ENCODE data around the gene CHCHD3. TPM values are rescaled to one million over a fixed set of nuclear protein-coding genes. Genes with fewer than 3 reads are reported as not detected.

CHCHD3 gene
- total RNA-seq, 6 experiments from 2014 or later: 51.3 to 70.0 (median 65.7) TPM

- Mint-ChIP-seq H3K36me3 (ENCODE audit: low read depth) (no peaks in the 10 kb centered on the region), H3K27ac (no peak overlapping the region), H3K27me3 (ENCODE audit: insufficient read depth) (peaks cover 32% of the 10 kb centered on the region), H3K4me3 (no peak overlapping the region), H3K4me1 (ENCODE audit: low read depth) (no peaks in the 10 kb centered on the region), H3K9me3 (no peaks in the 10 kb centered on the region)
- no peak for DNase-seq
- TF ChIP-seq CTCF (IDR thresholded peaks at IDR 0.05): no peak
Measured at GRCh38 chr7:133119067-133119466, 37.2 kb upstream of the CHCHD3 start.

GRCh38 chr7:133118261-133118660 lies 36.4 kb upstream of the CHCHD3 start:
- H3K27me3 Mint-ChIP-seq (ENCODE audit: insufficient read depth): peaks cover 35% of the 10 kb centered on the region
- H3K36me3 Mint-ChIP-seq (ENCODE audit: low read depth): no peaks in the 10 kb centered on the region
- no peak for DNase-seq
- TF ChIP-seq CTCF (IDR thresholded peaks at IDR 0.05): no peak
- H3K9me3 Mint-ChIP-seq: no peaks in the 10 kb centered on the region
- H3K4me1 Mint-ChIP-seq (ENCODE audit: low read depth): no peaks in the 10 kb centered on the region
- H3K27ac Mint-ChIP-seq: no peak overlapping the region
- no peak overlapping the region for H3K4me3 Mint-ChIP-seq

- no peak overlapping the region for H3K27ac Mint-ChIP-seq
- H3K9me3 Mint-ChIP-seq: no peaks in the 10 kb centered on the region
- H3K36me3 Mint-ChIP-seq (ENCODE audit: low read depth): no peaks in the 10 kb centered on the region
- no peaks in the 10 kb centered on the region for H3K4me1 Mint-ChIP-seq (ENCODE audit: low read depth)
- no peak overlapping the region for H3K4me3 Mint-ChIP-seq
- DNase-seq: no peak
- TF ChIP-seq CTCF (IDR thresholded peaks at IDR 0.05): no peak
- peaks cover 39% of the 10 kb centered on the region for H3K27me3 Mint-ChIP-seq (ENCODE audit: insufficient read depth)
Measured at GRCh38 chr7:133117452-133117851, 35.6 kb upstream of the CHCHD3 start.

GRCh38 chr7:133115596-133115995 lies 33.7 kb upstream of the CHCHD3 start:
- DNase-seq: no peak
- Mint-ChIP-seq H3K36me3 (ENCODE audit: low read depth) (no peaks in the 10 kb centered on the region), H3K27me3 (ENCODE audit: insufficient read depth) (peaks cover 42% of the 10 kb centered on the region), H3K4me1 (ENCODE audit: low read depth) (no peaks in the 10 kb centered on the region), H3K27ac (no peak overlapping the region), H3K9me3 (no peaks in the 10 kb centered on the region), H3K4me3 (no peak overlapping the region)
- TF ChIP-seq CTCF (IDR thresholded peaks at IDR 0.05): no peak

GRCh38 chr7:133114519-133114918 lies 32.6 kb upstream of the CHCHD3 start:
- Mint-ChIP-seq H3K27me3 (ENCODE audit: insufficient read depth) (peaks cover 39% of the 10 kb centered on the region), H3K27ac (no peak overlapping the region), H3K36me3 (ENCODE audit: low read depth) (no peaks in the 10 kb centered on the region)

More at GRCh38 chr7:133114519-133114918, 32.6 kb upstream of the CHCHD3 start:
- no peak for TF ChIP-seq CTCF (IDR thresholded peaks at IDR 0.05)
- Mint-ChIP-seq H3K4me1 (ENCODE audit: low read depth) (no peaks in the 10 kb centered on the region), H3K4me3 (no peak overlapping the region), H3K9me3 (no peaks in the 10 kb centered on the region)
- no peak for DNase-seq

Data from HFFc6 (cell line).